OCI-LY1 (cell line): ENCODE results near the gene GDF7.

Experiments used
- H2AFZ ChIP-seq: fragments of 200-600 bp; sonication (generic), shearing (Covaris generic); 2 replicates; pipeline ENCODE4 v1.6.0; 2014; ENCODE audit warnings: antibody characterized with exemption, mild to moderate bottlenecking, low read length
- H3F3A ChIP-seq: fragments of 200-600 bp; sonication (generic), shearing (Covaris generic); 2 replicates; pipeline ENCODE4 v1.6.0; 2014; ENCODE audit warnings: mild to moderate bottlenecking, antibody characterized with exemption, low read length, moderate library complexity; ENCODE audit not compliant: insufficient read depth
- H3K27ac ChIP-seq: fragments of 200-600 bp; sonication (generic); 2 replicates; pipeline ENCODE4 v1.5.1; 2014; ENCODE audit warnings: low read length, mixed run types, mild to moderate bottlenecking, low read depth; ENCODE audit not compliant: poor library complexity, severe bottlenecking
- H3K27me3 ChIP-seq: fragments of 200-600 bp; sonication (generic); 2 replicates; pipeline ENCODE4 v1.6.0; 2014; ENCODE audit warnings: antibody characterized with exemption, mild to moderate bottlenecking, low read length, moderate library complexity; ENCODE audit not compliant: insufficient read depth
- H3K36me3 ChIP-seq: fragments of 200-600 bp; sonication (generic); 2 replicates; pipeline ENCODE4 v1.6.1; 2014; ENCODE audit warnings: mild to moderate bottlenecking, antibody characterized with exemption, low read length, moderate library complexity, mixed read lengths; ENCODE audit not compliant: insufficient read depth
- H3K4me1 ChIP-seq: fragments of 200-600 bp; sonication (generic); 2 replicates; pipeline ENCODE4 v1.5.1; 2014; ENCODE audit warnings: mild to moderate bottlenecking, low read length, moderate library complexity; ENCODE audit not compliant: insufficient read depth, severe bottlenecking
- H3K4me2 ChIP-seq: fragments of 200-600 bp; sonication (generic), shearing (Covaris generic); 2 replicates; pipeline ENCODE4 v1.6.1; 2014; ENCODE audit warnings: low read length
- H3K4me3 ChIP-seq: fragments of 200-600 bp; sonication (generic); 2 replicates; pipeline ENCODE4 v1.5.1; 2014; ENCODE audit warnings: low read length, low read depth, mild to moderate bottlenecking, mixed read lengths; ENCODE audit not compliant: poor library complexity, severe bottlenecking
- H3K79me2 ChIP-seq: fragments of 200-600 bp; shearing (Covaris generic); 2 replicates; pipeline ENCODE4 v1.6.1; 2016; ENCODE audit warnings: mixed run types, low read length, mixed read lengths; ENCODE audit not compliant: insufficient read depth
- H3K9ac ChIP-seq: fragments of 200-600 bp; sonication (generic), shearing (Covaris generic); 2 replicates; pipeline ENCODE4 v1.6.1; 2014; ENCODE audit warnings: mild to moderate bottlenecking, low read length, mixed read lengths
- H3K9me2 ChIP-seq: fragments of 200-600 bp; sonication (generic), shearing (Covaris generic); 2 replicates; pipeline ENCODE4 v1.6.1; 2014; ENCODE audit warnings: low read depth, mild to moderate bottlenecking, low read length, mixed read lengths
- H3K9me3 ChIP-seq: fragments of 200-600 bp; shearing (Covaris generic); 2 replicates; pipeline ENCODE4 v1.6.1; 2014; ENCODE audit warnings: low read length, mixed read lengths
- H4K20me1 ChIP-seq: fragments of 200-600 bp; sonication (generic), shearing (Covaris generic); 2 replicates; pipeline ENCODE4 v1.6.0; 2016; ENCODE audit warnings: mild to moderate bottlenecking, low read length; ENCODE audit not compliant: insufficient read depth
- CTCF ChIP-seq: fragments of 200-600 bp; sonication (generic), shearing (Covaris generic); IDR thresholded peaks from 2 replicates; pipeline ENCODE4 v1.5.1; 2017; ENCODE audit warnings: mild to moderate bottlenecking, antibody characterized with exemption, low read length, moderate library complexity, mixed read lengths
- EZH2 ChIP-seq: fragments of 200-600 bp; sonication (generic), shearing (Covaris generic); IDR thresholded peaks from 2 replicates; pipeline ENCODE4 v1.8.0; 2017; ENCODE audit warnings: borderline replicate concordance, mixed run types, mild to moderate bottlenecking, antibody characterized with exemption, low read length, moderate library complexity, mixed read lengths

The GDF7 gene

GRCh38 chr2:20622731-20623130 lies 44.2 kb upstream of the GDF7 start:
- H3K27ac ChIP-seq, result no peak overlapping the region
- H4K20me1 ChIP-seq, result no peaks in the 10 kb centered on the region
- no peak overlapping the region for H2AFZ ChIP-seq
- no peaks in the 10 kb centered on the region for H3K9me2 ChIP-seq
- H3K9ac ChIP-seq, result no peak overlapping the region
- no peaks in the 10 kb centered on the region for H3K4me1 ChIP-seq
- TF ChIP-seq EZH2 (no peak), CTCF (no peak)
- H3K4me3 ChIP-seq, result no peak overlapping the region
- no peaks in the 10 kb centered on the region for H3K9me3 ChIP-seq
- no peaks in the 10 kb centered on the region for H3K36me3 ChIP-seq
- no peak overlapping the region for H3K4me2 ChIP-seq
- no peaks in the 10 kb centered on the region for H3F3A ChIP-seq
- H3K27me3 ChIP-seq, result no peaks in the 10 kb centered on the region
- H3K79me2 ChIP-seq, result no peaks in the 10 kb centered on the region

GRCh38 chr2:20623241-20623640 lies 43.7 kb upstream of the GDF7 start:
- no peak for TF ChIP-seq EZH2
- TF ChIP-seq CTCF, result no peak
- H3K4me3 ChIP-seq, result no peak overlapping the region
- no peaks in the 10 kb centered on the region for H3K4me1 ChIP-seq
- H3K9me3 ChIP-seq, result no peaks in the 10 kb centered on the region
- no peaks in the 10 kb centered on the region for H3K27me3 ChIP-seq
- H3K27ac ChIP-seq, result no peak overlapping the region
- no peaks in the 10 kb centered on the region for H3F3A ChIP-seq
- no peaks in the 10 kb centered on the region for H3K36me3 ChIP-seq
- no peak overlapping the region for H2AFZ ChIP-seq
- no peak overlapping the region for H3K4me2 ChIP-seq
- H4K20me1 ChIP-seq, result no peaks in the 10 kb centered on the region
- no peaks in the 10 kb centered on the region for H3K9me2 ChIP-seq
- H3K9ac ChIP-seq, result no peak overlapping the region
- H3K79me2 ChIP-seq, result no peaks in the 10 kb centered on the region

GRCh38 chr2:20623741-20624155 lies 43.2 kb upstream of the GDF7 start:
- Histone ChIP-seq H3K4me3 (no peak overlapping the region), H3K9ac (no peak overlapping the region), H4K20me1 (no peaks in the 10 kb centered on the region), H3K36me3 (no peaks in the 10 kb centered on the region), H3K4me2 (no peak overlapping the region), H3K4me1 (no peaks in the 10 kb centered on the region), H2AFZ (no peak overlapping the region), H3K9me2 (no peaks in the 10 kb centered on the region), H3K27ac (no peak overlapping the region), H3F3A (no peaks in the 10 kb centered on the region), H3K9me3 (no peaks in the 10 kb centered on the region), H3K79me2 (no peaks in the 10 kb centered on the region), H3K27me3 (no peaks in the 10 kb centered on the region)
- TF ChIP-seq CTCF (no peak), EZH2 (no peak)
